Adrenal gland (tissue), 5 donors: ENCODE results near the gene CSF2.

ENCODE experiments used
- CTCF ChIP-seq, 6 experiments: fragments of 450-650 bp in 4 of 6; fragments of 200-600 bp in 2 of 6; sonication (generic) in 1 of 6; IDR thresholded peaks; 1 replicate in 5 of 6; 2 replicates in 1 of 6; pipeline versions ENCODE4 v1.5.1 to v1.8.0; 2016 to 2021; ENCODE audit warnings: antibody characterized with exemption in 6 of 6, mild to moderate bottlenecking in 2 of 6, moderate library complexity in 1 of 6
- POLR2A ChIP-seq, 2 donors: fragments of 450-650 bp; IDR thresholded peaks; one replicate each; pipeline ENCODE4 v1.6.1; 2017; ENCODE audit warnings: antibody characterized with exemption in 2 of 2, mild to moderate bottlenecking in 2 of 2, moderate library complexity in 1 of 2
- donor health status: DM: no; HTN: no; CAD: no.

- TF ChIP-seq CTCF (IDR thresholded peaks at IDR 0.05) (no peak), POLR2A (IDR thresholded peaks at IDR 0.05) (no peak)
Observed at GRCh38 chr5:132054031-132054696, 19.4 kb upstream of the CSF2 start.
